A549 (cell line): ENCODE measurements around the gene DNM3.

Experiments
- HOXB5 ChIP-seq: fragments of 250-450 bp; sonication (Bioruptor Pico); IDR thresholded peaks from 2 replicates; pipeline ENCODE4 v1.5.0; 2020; ENCODE audit warnings: mild to moderate bottlenecking, moderate library complexity
- POLR2A ChIP-seq: IDR thresholded peaks from 2 replicates; pipeline ENCODE4 v1.6.1; 2012; ENCODE audit warnings: mild to moderate bottlenecking, low read length
- TF ChIP-seq, protein P1 (sequence below): fragments of 450-650 bp; IDR thresholded peaks from 2 replicates; pipeline ENCODE4 v1.6.1; 2014; ENCODE audit warnings: antibody characterized with exemption
- TF ChIP-seq, protein P2 (sequence below): fragments of >200 bp; sonication (Bioruptor Twin); formaldehyde crosslinking; IDR thresholded peaks from 3 replicates; pipeline ENCODE4 v1.5.1; 2016

- TF ChIP-seq, protein P1, sequence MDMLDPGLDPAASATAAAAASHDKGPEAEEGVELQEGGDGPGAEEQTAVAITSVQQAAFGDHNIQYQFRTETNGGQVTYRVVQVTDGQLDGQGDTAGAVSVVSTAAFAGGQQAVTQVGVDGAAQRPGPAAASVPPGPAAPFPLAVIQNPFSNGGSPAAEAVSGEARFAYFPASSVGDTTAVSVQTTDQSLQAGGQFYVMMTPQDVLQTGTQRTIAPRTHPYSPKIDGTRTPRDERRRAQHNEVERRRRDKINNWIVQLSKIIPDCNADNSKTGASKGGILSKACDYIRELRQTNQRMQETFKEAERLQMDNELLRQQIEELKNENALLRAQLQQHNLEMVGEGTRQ: no peak
- TF ChIP-seq, protein P2, sequence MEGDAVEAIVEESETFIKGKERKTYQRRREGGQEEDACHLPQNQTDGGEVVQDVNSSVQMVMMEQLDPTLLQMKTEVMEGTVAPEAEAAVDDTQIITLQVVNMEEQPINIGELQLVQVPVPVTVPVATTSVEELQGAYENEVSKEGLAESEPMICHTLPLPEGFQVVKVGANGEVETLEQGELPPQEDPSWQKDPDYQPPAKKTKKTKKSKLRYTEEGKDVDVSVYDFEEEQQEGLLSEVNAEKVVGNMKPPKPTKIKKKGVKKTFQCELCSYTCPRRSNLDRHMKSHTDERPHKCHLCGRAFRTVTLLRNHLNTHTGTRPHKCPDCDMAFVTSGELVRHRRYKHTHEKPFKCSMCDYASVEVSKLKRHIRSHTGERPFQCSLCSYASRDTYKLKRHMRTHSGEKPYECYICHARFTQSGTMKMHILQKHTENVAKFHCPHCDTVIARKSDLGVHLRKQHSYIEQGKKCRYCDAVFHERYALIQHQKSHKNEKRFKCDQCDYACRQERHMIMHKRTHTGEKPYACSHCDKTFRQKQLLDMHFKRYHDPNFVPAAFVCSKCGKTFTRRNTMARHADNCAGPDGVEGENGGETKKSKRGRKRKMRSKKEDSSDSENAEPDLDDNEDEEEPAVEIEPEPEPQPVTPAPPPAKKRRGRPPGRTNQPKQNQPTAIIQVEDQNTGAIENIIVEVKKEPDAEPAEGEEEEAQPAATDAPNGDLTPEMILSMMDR: no peak
- TF ChIP-seq POLR2A (no peak), HOXB5 (no peak)
Measured at GRCh38 chr1:172357753-172358385, 516.6 kb downstream of the DNM3 start.
